GM12878 (cell line): ENCODE results near the gene GARNL3.

Experiments used
- CEBPB ChIP-seq, 2 experiments: fragments of 150-350 bp in 1 of 2; IDR thresholded peaks; 2 replicates each; pipeline ENCODE4 v1.6.1; 2012 to 2014; ENCODE audit warnings: low read depth in 2 of 2, low read length in 2 of 2, borderline replicate concordance in 1 of 2, inconsistent platforms in 1 of 2
- CHD4 ChIP-seq: fragments of 200-600 bp; sonication (generic); IDR thresholded peaks from 2 replicates; pipeline ENCODE4 v1.6.1; 2016; ENCODE audit warnings: mild to moderate bottlenecking
- CTCF ChIP-seq, 3 experiments: IDR thresholded peaks in 2 of 3; conservative IDR thresholded peaks in 1 of 3; 2 replicates each; pipeline ENCODE4 v1.5.1; 2011; ENCODE audit warnings: low read depth in 3 of 3, low read length in 3 of 3, mild to moderate bottlenecking in 3 of 3, control low read depth in 2 of 3, moderate library complexity in 2 of 3, inconsistent platforms in 1 of 3, mixed read lengths in 1 of 3; ENCODE audit not compliant: control insufficient read depth in 2 of 3, insufficient read depth in 1 of 3; ENCODE audit errors: extremely low read depth in 1 of 3
- EZH2 ChIP-seq: IDR thresholded peaks from 2 replicates; pipeline ENCODE4 v1.6.1; 2012; ENCODE audit warnings: low read depth, mild to moderate bottlenecking, control low read depth, inconsistent platforms, low read length, borderline replicate concordance; ENCODE audit not compliant: control insufficient read depth
- FOS ChIP-seq: IDR thresholded peaks from 3 replicates; pipeline ENCODE4 v1.6.1; 2011; ENCODE audit warnings: borderline replicate concordance; ENCODE audit not compliant: insufficient read length; ENCODE audit errors: extremely low read depth
- MEF2A ChIP-seq: IDR thresholded peaks from 2 replicates; pipeline ENCODE4 v1.6.1; 2011; ENCODE audit warnings: low read depth, mild to moderate bottlenecking, low read length, moderate library complexity; ENCODE audit not compliant: insufficient read depth
- MYC ChIP-seq: IDR thresholded peaks from 2 replicates; pipeline ENCODE4 v1.6.1; 2011; ENCODE audit warnings: mild to moderate bottlenecking, low read length, moderate library complexity, inconsistent platforms; ENCODE audit not compliant: insufficient read depth, insufficient replicate concordance, insufficient read length, severe bottlenecking
- NR2C2 ChIP-seq: IDR thresholded peaks from 2 replicates; pipeline ENCODE4 v1.6.1; 2011; ENCODE audit warnings: borderline replicate concordance, low read depth; ENCODE audit not compliant: control insufficient read depth, insufficient read length
- POU2F2 ChIP-seq: IDR thresholded peaks from 3 replicates; pipeline ENCODE4 v1.6.1; 2011; ENCODE audit warnings: low read depth, mild to moderate bottlenecking, low read length, borderline replicate concordance
- SP1 ChIP-seq: IDR thresholded peaks from one replicate; pipeline ENCODE4 v1.6.1; 2011; ENCODE audit warnings: low read depth, low read length
- USF2 ChIP-seq: IDR thresholded peaks from 2 replicates; pipeline ENCODE4 v1.6.1; 2011; ENCODE audit warnings: low read depth, low read length, improper control_type of control experiment, borderline replicate concordance
- YY1 ChIP-seq: IDR thresholded peaks from 2 replicates; pipeline ENCODE4 v1.6.1; 2011; ENCODE audit warnings: low read depth, mild to moderate bottlenecking, low read length
- ZBED1 ChIP-seq: IDR thresholded peaks from 2 replicates; pipeline ENCODE4 v1.6.1; 2016; ENCODE audit warnings: borderline replicate concordance
- ZBTB4 ChIP-seq: fragments of 450-650 bp; formaldehyde crosslinking; IDR thresholded peaks from 2 replicates; pipeline ENCODE4 v1.4.0; 2022; ENCODE audit warnings: mild to moderate bottlenecking, moderate library complexity

- TF ChIP-seq SP1, result no peak
- no peak for TF ChIP-seq ZBTB4
- TF ChIP-seq POU2F2, result no peak
- TF ChIP-seq ZBED1, result no peak
- no peak for TF ChIP-seq FOS
- no peak for TF ChIP-seq MYC
- no peak for TF ChIP-seq CTCF (IDR thresholded peaks at IDR 0.05 in 2 of 3, conservative IDR thresholded peaks at IDR 0.05 in 1 of 3; ENCODE audit: control insufficient read depth in 2 of 3, extremely low read depth in 1 of 3, insufficient read depth in 1 of 3, low read depth in 3 of 3, low read length in 3 of 3)
- no peak for TF ChIP-seq YY1
- no peak for TF ChIP-seq USF2
- TF ChIP-seq CEBPB (IDR thresholded peaks at IDR 0.05; ENCODE audit: borderline replicate concordance in 1 of 2, low read depth in 2 of 2, low read length in 2 of 2), result no peak
- no peak for TF ChIP-seq NR2C2
- no peak for TF ChIP-seq MEF2A
- TF ChIP-seq EZH2, result no peak
- TF ChIP-seq CHD4, result no peak
These were observed 11.1 kb upstream of the GARNL3 start for GRCh38 chr9:127253446-127253845.
